Inflammatory macrophage treated with lipopolysaccharide for 1 hour (primary cell): Measurements from ENCODE around the gene DAGLB.
"Not testable (repeated sequence)": the region's sequence is repeated elsewhere in the genome, so short reads cannot be mapped to it uniquely, and the experiment has no call there.

Experiments
- DNase-seq, 2 donors: peaks; one replicate each; pipeline ENCODE4 v3.0.0-alpha.2; 2020 to 2022

DAGLB gene

GRCh38 chr7:6423942-6424701 lies 23.6 kb downstream of the DAGLB start:
- peak; percentile 85 to 91 for DNase-seq

GRCh38 chr7:6422926-6423632 lies 24.7 kb downstream of the DAGLB start:
- peak; percentile 52 to 58 for DNase-seq

- no peak for DNase-seq
These were observed 25.7 kb downstream of the DAGLB start for GRCh38 chr7:6422095-6422494.

GRCh38 chr7:6420680-6421079 lies 27.1 kb downstream of the DAGLB start:
- no peak for DNase-seq

- DNase-seq: no peak
These were observed 28.4 kb downstream of the DAGLB start for GRCh38 chr7:6419310-6419773.

- no peak for DNase-seq
These were observed 30.3 kb downstream of the DAGLB start for GRCh38 chr7:6417408-6417807.

- DNase-seq: no peak
These were observed 31.1 kb downstream of the DAGLB start for GRCh38 chr7:6416516-6417145.

GRCh38 chr7:6413637-6414036 lies 34.1 kb downstream of the DAGLB start:
- DNase-seq: no peak

- DNase-seq: no peak
These were observed 37.6 kb downstream of the DAGLB start for GRCh38 chr7:6409944-6410693.

- DNase-seq: no peak
These were observed 38.7 kb downstream of the DAGLB start for GRCh38 chr7:6409091-6409490.

- DNase-seq: no peak
These were observed 40.3 kb downstream of the DAGLB start for GRCh38 chr7:6407434-6407833.

GRCh38 chr7:6406121-6406520 lies 41.6 kb downstream of the DAGLB start:
- DNase-seq: no peak

- no peak for DNase-seq
These were observed 43.8 kb downstream of the DAGLB start for GRCh38 chr7:6403907-6404306.

GRCh38 chr7:6402741-6403140 lies 45.0 kb downstream of the DAGLB start:
- no peak for DNase-seq

- DNase-seq: no peak
These were observed 45.7 kb downstream of the DAGLB start for GRCh38 chr7:6402041-6402440.

- no peak for DNase-seq
These were observed 46.2 kb downstream of the DAGLB start for GRCh38 chr7:6401536-6401935.

- not testable (repeated sequence) for DNase-seq
These were observed 47.3 kb downstream of the DAGLB start for GRCh38 chr7:6400243-6401105.

- no peak for DNase-seq
These were observed 48.4 kb downstream of the DAGLB start for GRCh38 chr7:6399351-6399750.

GRCh38 chr7:6398943-6399342 lies 48.8 kb downstream of the DAGLB start:
- no peak for DNase-seq

GRCh38 chr7:6397759-6398495 lies 49.8 kb downstream of the DAGLB start:
- not testable (repeated sequence) for DNase-seq

GRCh38 chr7:6395898-6396595 lies 51.7 kb downstream of the DAGLB start:
- peak; percentile 58 to 61 for DNase-seq
